ENCODE data around the gene SH3PXD2B. TPM values are rescaled to one million over a fixed set of nuclear protein-coding genes. Genes with fewer than 3 reads are reported as not detected.

SH3PXD2B gene
- total and polyA plus RNA-seq, 2 donors (not counting 1 experiment from before 2014, with no cell fraction given): not detected

GRCh38 chr5:172344855-172345409, 109.4 kb downstream of the SH3PXD2B start:
- H3K4me3 ChIP-seq (ENCODE audit: control extremely low read depth in 1 of 5, extremely low read depth in 1 of 5, insufficient read depth in 1 of 5, low read depth in 2 of 5, low read length in 4 of 5): no peak overlapping the region
- CTCF ChIA-PET: no interaction called here
- intact Hi-C loops (cut with micrococcal nuclease): no loop called here

GRCh38 chr5:172343741-172344140, 110.6 kb downstream of the SH3PXD2B start:
- no peak for DNase-seq
- Histone ChIP-seq H3K4me2 (replicated peaks; ENCODE audit: low read depth, low read length, poor library complexity, severe bottlenecking) (no peak overlapping the region), H4K20me1 (ENCODE audit: control insufficient read depth, insufficient read depth, low read length, poor library complexity, severe bottlenecking) (no peaks in the 10 kb centered on the region), H3K4me3 (ENCODE audit: control extremely low read depth in 1 of 5, extremely low read depth in 1 of 5, insufficient read depth in 1 of 5, low read depth in 2 of 5, low read length in 4 of 5) (no peak overlapping the region), H3K27me3 (replicated peaks in 1 of 4; ENCODE audit: control extremely low read depth in 1 of 4, control insufficient read depth in 3 of 4, insufficient read depth in 4 of 4, low read length in 3 of 4) (no peaks in the 10 kb centered on the region), H3K36me3 (replicated peaks in 1 of 2; ENCODE audit: control extremely low read depth in 1 of 2, control insufficient read depth in 1 of 2, extremely low read depth in 1 of 2, insufficient read depth in 2 of 2, low read length in 1 of 2) (no peaks in the 10 kb centered on the region), H3K9me3 (ENCODE audit: control extremely low read depth in 1 of 3, control insufficient read depth in 2 of 3, insufficient read depth in 1 of 3, low read length in 2 of 3) (no peaks in the 10 kb centered on the region), H3K27ac (ENCODE audit: low read length in 2 of 2) (no peak overlapping the region), H3K9ac (ENCODE audit: low read length) (no peak overlapping the region), H2AFZ (ENCODE audit: insufficient read depth, low read depth, low read length, poor library complexity, severe bottlenecking) (no peak overlapping the region), H3K79me2 (ENCODE audit: control insufficient read depth, insufficient read depth, low read length) (no peaks in the 10 kb centered on the region), H3K4me1 (ENCODE audit: control insufficient read depth in 2 of 2, insufficient read depth in 2 of 2, low read length in 2 of 2) (no peaks in the 10 kb centered on the region)
- Mint-ChIP-seq H3K9me3 (ENCODE audit: insufficient read depth) (no peaks in the 10 kb centered on the region), H3K27ac (no peak overlapping the region), H3K4me3 (no peak overlapping the region), H3K4me1 (no peaks in the 10 kb centered on the region), H3K27me3 (peaks cover 14% of the 10 kb centered on the region)
- CTCF ChIA-PET: no interaction called here
- POLR2A ChIA-PET: no interaction called here
- no peak for TF ChIP-seq CTCF (IDR thresholded peaks at IDR 0.05)
- no peak for TF ChIP-seq EZH2 (IDR thresholded peaks at IDR 0.05; ENCODE audit: borderline replicate concordance, insufficient read depth, low read depth, low read length, poor library complexity, severe bottlenecking)
- intact Hi-C loops (cut with micrococcal nuclease): no loop called here
- 100% methylated on average over 1 of the region's 2 CpGs for WGBS (ENCODE audit: insufficient coverage)
- ATAC-seq (ENCODE audit: low read depth): no peak

More at GRCh38 chr5:172344855-172345409, 109.4 kb downstream of the SH3PXD2B start:
- Histone ChIP-seq H3K36me3 (replicated peaks in 1 of 2; ENCODE audit: control extremely low read depth in 1 of 2, control insufficient read depth in 1 of 2, extremely low read depth in 1 of 2, insufficient read depth in 2 of 2, low read length in 1 of 2) (no peaks in the 10 kb centered on the region), H3K27me3 (replicated peaks in 1 of 4; ENCODE audit: control extremely low read depth in 1 of 4, control insufficient read depth in 3 of 4, insufficient read depth in 4 of 4, low read length in 3 of 4) (no peaks in the 10 kb centered on the region), H3K9me3 (ENCODE audit: control extremely low read depth in 1 of 3, control insufficient read depth in 2 of 3, insufficient read depth in 1 of 3, low read length in 2 of 3) (no peaks in the 10 kb centered on the region), H3K79me2 (ENCODE audit: control insufficient read depth, insufficient read depth, low read length) (no peaks in the 10 kb centered on the region), H3K9ac (ENCODE audit: low read length) (no peak overlapping the region), H3K4me2 (replicated peaks; ENCODE audit: low read depth, low read length, poor library complexity, severe bottlenecking) (no peak overlapping the region), H3K27ac (ENCODE audit: low read length in 2 of 2) (no peak overlapping the region), H2AFZ (ENCODE audit: insufficient read depth, low read depth, low read length, poor library complexity, severe bottlenecking) (no peak overlapping the region), H4K20me1 (ENCODE audit: control insufficient read depth, insufficient read depth, low read length, poor library complexity, severe bottlenecking) (no peaks in the 10 kb centered on the region), H3K4me1 (ENCODE audit: control insufficient read depth in 2 of 2, insufficient read depth in 2 of 2, low read length in 2 of 2) (no peaks in the 10 kb centered on the region)
- ATAC-seq (ENCODE audit: low read depth) (no peak), DNase-seq (no peak)
- 85% methylated on average over 2 of the region's 3 CpGs for WGBS (ENCODE audit: insufficient coverage)
- no peaks in the 10 kb centered on the region for H3K4me1 Mint-ChIP-seq
- peaks cover 14% of the 10 kb centered on the region for H3K27me3 Mint-ChIP-seq
- no peak overlapping the region for H3K4me3 Mint-ChIP-seq
- H3K9me3 Mint-ChIP-seq (ENCODE audit: insufficient read depth): no peaks in the 10 kb centered on the region
- TF ChIP-seq CTCF (IDR thresholded peaks at IDR 0.05) (no peak), EZH2 (IDR thresholded peaks at IDR 0.05; ENCODE audit: borderline replicate concordance, insufficient read depth, low read depth, low read length, poor library complexity, severe bottlenecking) (no peak)
- POLR2A ChIA-PET: no interaction called here
- H3K27ac Mint-ChIP-seq: no peak overlapping the region

All from B cell (primary cell).